ENCODE results near the gene CDC42EP4. TPM values are rescaled to one million over a fixed set of nuclear protein-coding genes. Genes with fewer than 3 reads are reported as not detected.
A peak's percentile ranks its signal among the peaks of the same experiment; 100 is the strongest.

CDC42EP4 gene
- total and polyA plus RNA-seq, 12 donors: 18.6 to 87.6 (median 30.8) TPM

DNA sequence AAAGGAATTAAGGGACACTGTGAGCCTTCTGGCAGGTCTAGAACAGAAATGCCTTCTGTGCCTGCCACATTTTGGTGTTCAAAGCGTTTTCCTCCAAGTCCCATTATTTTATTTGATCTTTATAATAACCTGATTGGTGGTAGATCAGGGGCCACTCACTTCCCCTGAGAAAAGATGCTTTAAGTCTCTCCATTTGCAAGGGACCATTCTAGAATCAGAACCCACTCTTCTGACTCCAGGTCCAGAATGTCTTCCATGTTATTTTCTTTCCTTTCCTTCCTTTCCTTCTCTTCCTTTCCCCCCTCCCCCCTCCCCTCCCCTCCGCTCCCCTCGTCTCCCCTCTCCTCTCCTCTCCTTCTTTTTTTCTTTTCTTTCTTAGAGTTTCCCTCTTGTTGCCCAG, 19.3 kb upstream of the CDC42EP4 start:
- intact Hi-C loops (cut with DNase I): no loop called here
- no peak overlapping the region for H3K4me3 ChIP-seq

DNA sequence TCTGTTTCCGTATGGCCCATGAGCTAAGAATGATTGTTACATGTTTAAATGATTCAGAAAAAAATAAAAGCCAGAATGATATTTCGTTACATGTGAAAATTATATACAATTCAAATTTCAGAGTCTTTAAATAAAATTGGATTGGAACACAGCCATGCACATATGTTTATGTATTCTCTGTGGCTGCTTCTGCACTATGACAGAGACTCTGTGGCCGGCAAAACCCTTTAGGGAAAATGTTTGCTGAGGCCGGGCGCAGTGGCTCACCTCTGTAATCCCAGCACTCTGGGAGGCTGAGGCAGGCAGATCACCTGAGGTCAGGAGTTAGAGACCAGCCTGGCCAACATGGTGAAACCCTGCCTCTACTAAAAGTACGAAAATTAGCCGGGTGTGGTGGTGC, 15.9 kb upstream of the CDC42EP4 start:
- DNase-seq (no peak), ATAC-seq (no peak)
- Histone ChIP-seq H3K27me3 (no peaks in the 10 kb centered on the region), H3K36me3 (no peaks in the 10 kb centered on the region), H3K27ac (no peak overlapping the region), H3K9me3 (peaks cover 0 to 3% (median 0%) of the 10 kb centered on the region in 11 donors), H3K4me1 (peaks cover 4 to 25% (median 17%) of the 10 kb centered on the region in 9 donors), H3K4me3 (no peak overlapping the region)
- TF ChIP-seq, protein P1, sequence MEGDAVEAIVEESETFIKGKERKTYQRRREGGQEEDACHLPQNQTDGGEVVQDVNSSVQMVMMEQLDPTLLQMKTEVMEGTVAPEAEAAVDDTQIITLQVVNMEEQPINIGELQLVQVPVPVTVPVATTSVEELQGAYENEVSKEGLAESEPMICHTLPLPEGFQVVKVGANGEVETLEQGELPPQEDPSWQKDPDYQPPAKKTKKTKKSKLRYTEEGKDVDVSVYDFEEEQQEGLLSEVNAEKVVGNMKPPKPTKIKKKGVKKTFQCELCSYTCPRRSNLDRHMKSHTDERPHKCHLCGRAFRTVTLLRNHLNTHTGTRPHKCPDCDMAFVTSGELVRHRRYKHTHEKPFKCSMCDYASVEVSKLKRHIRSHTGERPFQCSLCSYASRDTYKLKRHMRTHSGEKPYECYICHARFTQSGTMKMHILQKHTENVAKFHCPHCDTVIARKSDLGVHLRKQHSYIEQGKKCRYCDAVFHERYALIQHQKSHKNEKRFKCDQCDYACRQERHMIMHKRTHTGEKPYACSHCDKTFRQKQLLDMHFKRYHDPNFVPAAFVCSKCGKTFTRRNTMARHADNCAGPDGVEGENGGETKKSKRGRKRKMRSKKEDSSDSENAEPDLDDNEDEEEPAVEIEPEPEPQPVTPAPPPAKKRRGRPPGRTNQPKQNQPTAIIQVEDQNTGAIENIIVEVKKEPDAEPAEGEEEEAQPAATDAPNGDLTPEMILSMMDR (IDR thresholded peaks at IDR 0.05): no peak
- intact Hi-C loops (cut with DNase I): no loop called here
- WGBS, 2 donors: 93 to 95% methylated on average over 7 of the region's 7 CpGs

More for the DNA sequence above, 19.3 kb upstream of the CDC42EP4 start:
- TF ChIP-seq, protein P1 (IDR thresholded peaks at IDR 0.05): no peak
- H3K9me3 ChIP-seq: no peaks in the 10 kb centered on the region
- DNase-seq: no peak
- peaks cover 0 to under 1% (median 0%) of the 10 kb centered on the region in 9 donors for H3K4me1 ChIP-seq
- H3K27me3 ChIP-seq: no peaks in the 10 kb centered on the region
- H3K36me3 ChIP-seq: no peaks in the 10 kb centered on the region
- H3K27ac ChIP-seq: no peak overlapping the region
- no peak for ATAC-seq
- 75 to 87% methylated on average over 3 of the region's 3 CpGs for WGBS, 2 donors

DNA sequence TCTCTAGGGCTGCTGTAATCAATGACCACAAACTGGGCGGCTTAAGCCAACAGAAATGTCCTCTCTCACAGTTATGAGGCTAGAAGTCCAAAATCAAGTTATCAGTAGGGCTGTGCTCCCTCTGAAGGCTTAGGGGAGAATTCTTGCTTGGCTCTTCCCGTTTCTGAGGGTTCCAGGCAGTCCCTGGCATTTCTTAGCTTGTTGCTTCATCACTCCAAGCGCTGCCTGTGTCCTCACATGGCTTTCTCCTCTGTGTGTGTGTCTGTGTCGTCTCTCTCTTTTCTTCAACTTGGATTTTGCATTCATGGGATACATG, 13.7 kb upstream of the CDC42EP4 start:
- Histone ChIP-seq H3K27me3 (no peaks in the 10 kb centered on the region), H3K9me3 (peaks cover 0 to 5% (median 0%) of the 10 kb centered on the region in 11 donors), H3K27ac (peak overlapping the region in 4 of 10 donors; percentile 14 to 28 (median 22)), H3K4me1 (peaks cover 4 to 36% (median 20%) of the 10 kb centered on the region in 9 donors), H3K4me3 (no peak overlapping the region), H3K36me3 (no peaks in the 10 kb centered on the region)
- 41 to 58% methylated on average over 4 of the region's 4 CpGs for WGBS, 2 donors
- no peak for DNase-seq
- ATAC-seq: peak; percentile 43 to 86 (median 68)
- intact Hi-C loops (cut with DNase I): no loop called here
- TF ChIP-seq, protein P1 (IDR thresholded peaks at IDR 0.05): peak in 5 of 9 donors; percentile 6 to 42 (median 16)

GRCh38 chr17:73324711-73325526, 13.1 kb upstream of the CDC42EP4 start:
- ATAC-seq (peak in 1 of 8 donors; percentile 22), DNase-seq (no peak)
- peak overlapping the region in 5 of 10 donors; percentile 14 to 28 (median 22) for H3K27ac ChIP-seq
- no peaks in the 10 kb centered on the region for H3K36me3 ChIP-seq
- H3K4me3 ChIP-seq: no peak overlapping the region
- TF ChIP-seq, protein P1 (IDR thresholded peaks at IDR 0.05): no peak
- H3K4me1 ChIP-seq: peaks cover 4 to 36% (median 20%) of the 10 kb centered on the region in 9 donors
- H3K9me3 ChIP-seq: peaks cover 0 to 5% (median 0%) of the 10 kb centered on the region in 11 donors
- intact Hi-C loops (cut with DNase I): no loop called here
- no peaks in the 10 kb centered on the region for H3K27me3 ChIP-seq
- WGBS, 2 donors: 46 to 61% methylated on average over 17 of the region's 17 CpGs
